HG03520 (cell line): ENCODE data around the gene SMARCA1.

ENCODE experiments used
- ATAC-seq: cut with Tn5 transposase; IDR thresholded peaks from one replicate; pipeline ENCODE4 v1.9.1; 2021; ENCODE audit warnings: mild to moderate bottlenecking, moderate library complexity; ENCODE audit not compliant: unreplicated experiment

SMARCA1 gene

GRCh38 chrX:129461801-129462456 lies 61.4 kb downstream of the SMARCA1 start:
- no peak for ATAC-seq

- no peak for ATAC-seq
Measured at GRCh38 chrX:129452523-129452922, 70.8 kb downstream of the SMARCA1 start.

- no peak for ATAC-seq
Measured at GRCh38 chrX:129450123-129450522, 73.2 kb downstream of the SMARCA1 start.

- no peak for ATAC-seq
Measured at GRCh38 chrX:129449148-129449547, 74.1 kb downstream of the SMARCA1 start.

- ATAC-seq, result no peak
Measured at GRCh38 chrX:129445436-129445835, 77.9 kb downstream of the SMARCA1 start.

- ATAC-seq, result no peak
Measured at GRCh38 chrX:129433945-129434344, 89.3 kb downstream of the SMARCA1 start.

GRCh38 chrX:129433461-129433860 lies 89.8 kb downstream of the SMARCA1 start:
- ATAC-seq, result no peak

GRCh38 chrX:129427267-129427666 lies 96.0 kb downstream of the SMARCA1 start:
- ATAC-seq, result no peak

GRCh38 chrX:129423191-129423590 lies 100.1 kb downstream of the SMARCA1 start:
- no peak for ATAC-seq

- no peak for ATAC-seq
Measured at GRCh38 chrX:129404670-129405008, 118.7 kb downstream of the SMARCA1 start.

GRCh38 chrX:129403974-129404669 lies 119.2 kb downstream of the SMARCA1 start:
- no peak for ATAC-seq
